NT2/D1 (cell line): ENCODE results near the gene FNDC3B.

Experiments
- DNase-seq: peaks from one replicate; pipeline ENCODE4 v3.0.0-alpha.2; 2011; ENCODE audit warnings: low read depth, low spot score
- H3K27me3 ChIP-seq: 2 replicates; pipeline ENCODE4 v1.6.0; 2011; ENCODE audit warnings: mild to moderate bottlenecking; ENCODE audit not compliant: insufficient read length, insufficient read depth
- H3K36me3 ChIP-seq: 2 replicates; pipeline ENCODE4 v1.6.1; 2011; ENCODE audit warnings: mild to moderate bottlenecking, low read length, mixed read lengths; ENCODE audit not compliant: insufficient read depth, insufficient read length
- H3K4me1 ChIP-seq: 2 replicates; pipeline ENCODE4 v1.5.1; 2011; ENCODE audit not compliant: insufficient read depth, insufficient read length
- H3K4me3 ChIP-seq: 2 replicates; pipeline ENCODE4 v1.5.1; 2011; ENCODE audit warnings: low read depth; ENCODE audit not compliant: insufficient read length
- H3K9ac ChIP-seq: 2 replicates; pipeline ENCODE4 v1.6.0; 2011; ENCODE audit warnings: low read depth; ENCODE audit not compliant: insufficient read length
- H3K9me3 ChIP-seq: 2 replicates; pipeline ENCODE4 v1.5.1; 2011; ENCODE audit warnings: mild to moderate bottlenecking, low read length; ENCODE audit not compliant: insufficient read depth
- SUZ12 ChIP-seq: IDR thresholded peaks from 2 replicates; pipeline ENCODE4 v1.6.1; 2011; ENCODE audit not compliant: insufficient read length, insufficient read depth; ENCODE audit errors: extremely low read depth
- YY1 ChIP-seq: IDR thresholded peaks from 2 replicates; pipeline ENCODE4 v1.6.1; 2011; ENCODE audit not compliant: insufficient read length, insufficient read depth
- ZNF274 ChIP-seq: IDR thresholded peaks from 2 replicates; pipeline ENCODE4 v1.6.1; 2011; ENCODE audit warnings: mild to moderate bottlenecking, low read depth, low read length

FNDC3B gene

GRCh38 chr3:172119266-172119969, 80.0 kb downstream of the FNDC3B start:
- H3K36me3 ChIP-seq: peaks cover 70% of the 10 kb centered on the region
- H3K27me3 ChIP-seq: no peaks in the 10 kb centered on the region
- H3K9ac ChIP-seq: no peak overlapping the region
- no peak overlapping the region for H3K4me3 ChIP-seq
- H3K9me3 ChIP-seq: 0 out of 2 replicates have a peak, but pooled peaks cover 5% of the 10 kb centered on the region
- no peak for DNase-seq
- no peaks in the 10 kb centered on the region for H3K4me1 ChIP-seq
- no peak for TF ChIP-seq ZNF274
- no peak for TF ChIP-seq YY1
- no peak for TF ChIP-seq SUZ12

DNA sequence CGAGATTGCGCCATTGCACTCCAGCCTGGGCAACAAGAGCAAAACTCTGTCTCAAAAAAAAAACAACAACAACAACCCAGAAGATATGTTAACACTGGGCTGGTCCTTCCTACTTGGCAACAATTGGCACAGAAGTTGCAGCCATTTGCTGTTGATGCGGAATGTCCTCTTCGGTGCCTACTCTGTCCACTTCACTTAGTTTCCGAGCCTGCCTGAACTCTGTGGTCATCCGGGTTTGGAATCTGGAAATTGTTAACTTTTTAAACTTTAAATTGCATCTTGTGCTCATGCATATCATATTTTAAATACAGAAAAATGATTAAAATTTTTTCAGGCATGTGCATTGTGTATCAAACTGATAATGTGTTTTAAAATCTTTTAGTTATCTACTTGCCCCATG, 81.5 kb downstream of the FNDC3B start:
- H3K9ac ChIP-seq: no peak overlapping the region
- H3K4me3 ChIP-seq: no peak overlapping the region
- DNase-seq: no peak
- no peak for TF ChIP-seq ZNF274
- TF ChIP-seq SUZ12: no peak
- TF ChIP-seq YY1: no peak
- H3K27me3 ChIP-seq: no peaks in the 10 kb centered on the region
- H3K36me3 ChIP-seq: peaks cover 70% of the 10 kb centered on the region
- H3K9me3 ChIP-seq: 0 out of 2 replicates have a peak, but pooled peaks cover 5% of the 10 kb centered on the region
- no peaks in the 10 kb centered on the region for H3K4me1 ChIP-seq

DNA sequence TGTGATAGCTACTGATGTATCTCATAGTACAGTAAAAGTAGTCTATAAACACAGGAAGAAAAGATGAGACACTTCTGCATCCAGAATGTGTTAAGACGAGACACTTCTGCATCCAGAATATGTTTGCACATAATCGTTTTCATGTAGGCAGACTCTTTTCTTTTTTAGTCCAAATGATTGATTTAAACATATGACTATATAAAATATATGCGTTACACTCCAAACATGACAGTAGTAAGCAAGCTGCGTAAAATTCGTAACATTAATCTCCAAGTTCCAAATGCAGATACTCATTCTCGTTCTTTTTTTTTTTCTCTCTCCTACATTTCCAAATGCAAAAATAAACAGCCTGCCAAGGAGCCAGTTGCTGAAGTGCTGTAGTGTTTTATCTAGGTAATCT, 82.6 kb downstream of the FNDC3B start:
- DNase-seq: no peak
- H3K4me1 ChIP-seq: no peaks in the 10 kb centered on the region
- H3K27me3 ChIP-seq: no peaks in the 10 kb centered on the region
- TF ChIP-seq YY1: no peak
- peaks cover 62% of the 10 kb centered on the region for H3K36me3 ChIP-seq
- H3K9ac ChIP-seq: no peak overlapping the region
- no peak overlapping the region for H3K4me3 ChIP-seq
- 0 out of 2 replicates have a peak, but pooled peaks cover 5% of the 10 kb centered on the region for H3K9me3 ChIP-seq

DNA sequence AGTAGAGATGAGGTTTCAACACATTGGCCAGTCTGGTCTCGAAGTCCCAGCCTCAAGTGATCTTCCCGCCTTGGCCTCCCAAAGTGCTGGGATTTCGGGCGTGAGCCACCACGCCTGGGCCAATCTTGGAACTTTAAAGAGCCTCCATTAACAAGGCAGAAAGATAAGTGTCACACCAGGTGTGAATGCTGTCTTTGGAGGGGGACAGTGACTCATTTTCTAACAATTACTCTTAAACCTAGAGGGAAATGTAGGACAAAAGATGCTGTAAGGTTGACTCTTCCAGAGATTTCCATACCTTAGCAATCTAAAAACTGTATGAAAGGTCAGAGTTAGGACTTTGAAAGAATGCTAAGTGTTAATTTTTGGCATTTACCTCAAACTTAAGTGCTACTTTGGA, 84.9 kb downstream of the FNDC3B start:
- no peaks in the 10 kb centered on the region for H3K27me3 ChIP-seq
- peaks cover 54% of the 10 kb centered on the region for H3K36me3 ChIP-seq
- DNase-seq: no peak
- no peak overlapping the region for H3K9ac ChIP-seq
- no peak overlapping the region for H3K4me3 ChIP-seq
- TF ChIP-seq YY1 (no peak), SUZ12 (no peak)
- H3K9me3 ChIP-seq: 0 out of 2 replicates have a peak, but pooled peaks cover 11% of the 10 kb centered on the region
- no peaks in the 10 kb centered on the region for H3K4me1 ChIP-seq

- no peak for TF ChIP-seq YY1
- DNase-seq: no peak
- no peak overlapping the region for H3K9ac ChIP-seq
- no peak overlapping the region for H3K4me3 ChIP-seq
- H3K36me3 ChIP-seq: peaks cover 47% of the 10 kb centered on the region
- no peaks in the 10 kb centered on the region for H3K4me1 ChIP-seq
- H3K9me3 ChIP-seq: 0 out of 2 replicates have a peak, but pooled peaks cover 11% of the 10 kb centered on the region
- no peaks in the 10 kb centered on the region for H3K27me3 ChIP-seq
Measured at GRCh38 chr3:172125053-172125452, 85.7 kb downstream of the FNDC3B start.

DNA sequence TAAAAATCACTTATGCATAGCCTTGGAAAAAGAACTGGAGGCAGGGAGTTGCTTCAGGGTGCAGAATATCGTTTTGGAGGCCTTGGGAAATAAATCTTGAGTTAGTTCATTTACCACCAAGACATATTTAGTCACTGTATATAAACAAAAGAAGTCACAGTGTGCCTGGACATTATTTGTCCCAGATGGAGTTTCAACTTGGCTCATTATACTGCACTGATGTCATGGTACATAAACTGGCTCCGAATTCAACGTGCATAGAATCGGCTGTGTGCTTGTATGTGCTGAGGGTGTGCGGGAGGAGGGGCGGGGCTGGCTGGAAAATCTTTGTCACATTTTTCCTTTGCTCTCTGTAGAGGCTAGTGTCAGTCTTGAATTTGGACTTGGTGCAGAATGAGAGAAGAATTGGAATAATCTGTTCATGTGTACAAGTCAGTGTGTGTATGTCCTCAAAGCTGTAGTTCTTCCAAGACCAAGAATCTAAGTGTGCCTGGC, 86.6 kb downstream of the FNDC3B start:
- peaks cover 47% of the 10 kb centered on the region for H3K36me3 ChIP-seq
- H3K27me3 ChIP-seq: no peaks in the 10 kb centered on the region
- no peak for DNase-seq
- H3K9me3 ChIP-seq: 0 out of 2 replicates have a peak, but pooled peaks cover 11% of the 10 kb centered on the region
- no peak for TF ChIP-seq YY1
- TF ChIP-seq SUZ12: no peak
- no peak for TF ChIP-seq ZNF274
- H3K9ac ChIP-seq: no peak overlapping the region
- no peaks in the 10 kb centered on the region for H3K4me1 ChIP-seq
- H3K4me3 ChIP-seq: no peak overlapping the region

GRCh38 chr3:172126741-172127140, 87.4 kb downstream of the FNDC3B start:
- H3K36me3 ChIP-seq: peaks cover 47% of the 10 kb centered on the region
- H3K9me3 ChIP-seq: 0 out of 2 replicates have a peak, but pooled peaks cover 11% of the 10 kb centered on the region
- TF ChIP-seq ZNF274 (no peak), YY1 (no peak), SUZ12 (no peak)
- no peak for DNase-seq
- H3K4me3 ChIP-seq: no peak overlapping the region
- no peaks in the 10 kb centered on the region for H3K4me1 ChIP-seq
- H3K27me3 ChIP-seq: no peaks in the 10 kb centered on the region
- H3K9ac ChIP-seq: no peak overlapping the region
